ENCODE results near the gene RPS16. TPM values are rescaled to one million over a fixed set of nuclear protein-coding genes. Genes with fewer than 3 reads are reported as not detected.

Gene RPS16
- total and polyA plus RNA-seq, 9 of the 15 experiments (the other 6 are each of a cell fraction or from before 2014, with no cell fraction given): 82.6 to 3,671 (median 2,204) TPM

DNA sequence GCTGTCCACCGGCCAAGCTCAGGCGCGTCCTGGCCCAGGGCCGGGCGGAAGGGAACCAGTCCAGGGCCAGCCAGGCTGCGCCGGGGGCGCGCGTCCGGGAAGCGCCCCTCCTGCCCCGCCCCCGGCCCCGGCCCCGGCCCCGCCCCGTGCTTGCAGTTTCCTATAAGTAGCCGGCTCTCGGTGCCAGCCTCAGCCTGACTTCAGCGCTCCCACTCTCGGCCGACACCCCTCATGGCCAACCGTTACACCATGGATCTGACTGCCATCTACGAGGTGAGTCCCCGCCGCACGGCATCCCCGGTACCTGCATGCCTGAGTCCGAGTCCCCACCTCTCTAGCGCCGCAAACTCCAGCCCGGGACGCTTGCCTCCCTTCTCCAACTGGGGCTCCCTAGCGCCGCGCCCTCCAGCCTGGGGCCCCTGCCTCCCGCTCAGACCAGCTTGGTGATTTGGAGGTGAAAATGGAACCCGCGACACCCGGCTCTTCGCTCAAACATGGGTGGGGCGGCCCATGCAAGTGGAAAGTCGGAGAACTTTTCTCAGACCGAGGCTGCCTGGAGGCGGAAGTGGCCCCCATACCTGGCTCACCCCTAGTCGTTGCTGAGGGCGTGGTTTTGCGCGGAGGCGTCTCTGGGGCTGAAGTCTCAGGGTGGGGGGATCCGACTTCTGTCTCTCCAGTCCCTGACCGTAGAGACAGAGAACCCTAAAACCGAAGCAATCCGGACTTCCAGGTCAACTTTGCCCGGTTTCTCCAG, 28.9 kb downstream of the RPS16 start, which contains the start of gene ZFP36 (continued):
- TF ChIP-seq ZBTB49 (CRISPR knock-in tag; IDR thresholded peaks at IDR 0.05; ENCODE audit: borderline replicate concordance) (no peak), ZNF57 (CRISPR knock-in tag; IDR thresholded peaks at IDR 0.05) (no peak), ETV1 (tag; conservative IDR thresholded peaks at IDR 0.05; ENCODE audit: low read depth) (no peak), SMARCA4 (IDR thresholded peaks at IDR 0.05) (0 out of 2 replicates have a peak, but pooled peaks have one; percentile 38), KDM4B (IDR thresholded peaks at IDR 0.05; ENCODE audit: borderline replicate concordance in 2 of 2, low read depth in 1 of 2) (peak in 1 of 2 experiments; percentile 27; a peak in 1 of 4 replicates), JUNB (CRISPR knock-in tag; conservative IDR thresholded peaks at IDR 0.05) (no peak), ZBTB1 (CRISPR knock-in tag; IDR thresholded peaks at IDR 0.05; ENCODE audit: borderline replicate concordance, low read depth) (peak; percentile 45; the same call in 1 of the 2 replicates), ZNF512 (tag; IDR thresholded peaks at IDR 0.05) (no peak), HNRNPH1 (optimal IDR thresholded peaks at IDR 0.05; ENCODE audit: low read depth, low read length) (no peak), MED1 (CRISPR knock-in tag; IDR thresholded peaks at IDR 0.05; ENCODE audit: borderline replicate concordance) (no peak), SAP30 (IDR thresholded peaks at IDR 0.05; ENCODE audit: borderline replicate concordance, insufficient read depth, low read depth, low read length, poor library complexity, severe bottlenecking) (peak; percentile 73), PPARD (CRISPR knock-in tag; IDR thresholded peaks at IDR 0.05) (no peak), U2AF2 (optimal IDR thresholded peaks at IDR 0.05; ENCODE audit: low read depth, low read length) (no peak), TAL1 (IDR thresholded peaks at IDR 0.05) (no peak), RUNX1 (IDR thresholded peaks at IDR 0.05; ENCODE audit: low read depth) (no peak), HMGXB4 (CRISPR knock-in tag; IDR thresholded peaks at IDR 0.05) (peak; percentile 47; the same call in 1 of the 2 replicates)
- TF ChIP-seq, protein P1, sequence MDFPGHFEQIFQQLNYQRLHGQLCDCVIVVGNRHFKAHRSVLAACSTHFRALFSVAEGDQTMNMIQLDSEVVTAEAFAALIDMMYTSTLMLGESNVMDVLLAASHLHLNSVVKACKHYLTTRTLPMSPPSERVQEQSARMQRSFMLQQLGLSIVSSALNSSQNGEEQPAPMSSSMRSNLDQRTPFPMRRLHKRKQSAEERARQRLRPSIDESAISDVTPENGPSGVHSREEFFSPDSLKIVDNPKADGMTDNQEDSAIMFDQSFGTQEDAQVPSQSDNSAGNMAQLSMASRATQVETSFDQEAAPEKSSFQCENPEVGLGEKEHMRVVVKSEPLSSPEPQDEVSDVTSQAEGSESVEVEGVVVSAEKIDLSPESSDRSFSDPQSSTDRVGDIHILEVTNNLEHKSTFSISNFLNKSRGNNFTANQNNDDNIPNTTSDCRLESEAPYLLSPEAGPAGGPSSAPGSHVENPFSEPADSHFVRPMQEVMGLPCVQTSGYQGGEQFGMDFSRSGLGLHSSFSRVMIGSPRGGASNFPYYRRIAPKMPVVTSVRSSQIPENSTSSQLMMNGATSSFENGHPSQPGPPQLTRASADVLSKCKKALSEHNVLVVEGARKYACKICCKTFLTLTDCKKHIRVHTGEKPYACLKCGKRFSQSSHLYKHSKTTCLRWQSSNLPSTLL (IDR thresholded peaks at IDR 0.05): no peak
- TF ChIP-seq, protein P2, sequence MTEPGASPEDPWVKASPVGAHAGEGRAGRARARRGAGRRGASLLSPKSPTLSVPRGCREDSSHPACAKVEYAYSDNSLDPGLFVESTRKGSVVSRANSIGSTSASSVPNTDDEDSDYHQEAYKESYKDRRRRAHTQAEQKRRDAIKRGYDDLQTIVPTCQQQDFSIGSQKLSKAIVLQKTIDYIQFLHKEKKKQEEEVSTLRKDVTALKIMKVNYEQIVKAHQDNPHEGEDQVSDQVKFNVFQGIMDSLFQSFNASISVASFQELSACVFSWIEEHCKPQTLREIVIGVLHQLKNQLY (CRISPR knock-in tag; conservative IDR thresholded peaks at IDR 0.05): no peak

All from K562 (cell line).